Panc1 (cell line): ENCODE measurements around the gene ELFN2. TPM values are rescaled to one million over a fixed set of nuclear protein-coding genes. Genes with fewer than 3 reads are reported as not detected.

Source experiments
- ATAC-seq: fragments of 200-7000 bp; cut with Tn5 transposase; 2 replicates; pipeline ENCODE4 v1.9.1; 2020; ENCODE audit warnings: mild to moderate bottlenecking, moderate library complexity
- BruUV-seq: library from RNA; stranded (reverse); fragments of 400-500 nt; replicated peaks from 2 replicates; lab custom pipeline; 2021; lab: Mats Ljungman, UMichigan
- CTCF ChIA-PET: fragments of 300-600 bp; sonication (Branson Sonifier 250); formaldehyde crosslinking; loops from one replicate; lab custom pipeline; 2022; ENCODE audit warnings: antibody characterized with exemption; lab: Charles Lee
- POLR2A ChIA-PET: fragments of 300-600 bp; sonication (Branson Sonifier 250); formaldehyde crosslinking; loops from one replicate; lab custom pipeline; 2022; ENCODE audit warnings: antibody characterized with exemption; lab: Charles Lee
- DNase-seq: peaks from one replicate; pipeline ENCODE4 v3.0.0-alpha.2; 2010; ENCODE audit warnings: low read depth, low spot score
- H3K27ac ChIP-seq: 2 replicates; pipeline ENCODE4 v1.5.1; 2011; ENCODE audit warnings: mild to moderate bottlenecking, low read length, inconsistent platforms
- H3K27me3 ChIP-seq: fragments of 200-500 bp; sonication (Bioruptor generic); 2 replicates; pipeline ENCODE4 v1.6.0; 2014; ENCODE audit warnings: low read length, inconsistent platforms; ENCODE audit not compliant: control insufficient read depth, insufficient read depth
- H3K36me3 ChIP-seq: fragments of 200-500 bp; sonication (Bioruptor generic); 2 replicates; pipeline ENCODE4 v1.5.1; 2014; ENCODE audit warnings: inconsistent platforms, mild to moderate bottlenecking, low read length, moderate library complexity; ENCODE audit not compliant: control insufficient read depth, insufficient read depth
- H3K4me1 ChIP-seq: 2 replicates; pipeline ENCODE4 v1.5.1; 2011; ENCODE audit warnings: inconsistent platforms, mild to moderate bottlenecking, low read length, moderate library complexity; ENCODE audit not compliant: control insufficient read depth, insufficient read depth
- H3K4me3 ChIP-seq, 2 experiments: 2 replicates each; pipeline ENCODE4 v1.5.1; 2011 to 2012; ENCODE audit warnings: low read depth in 2 of 2, low read length in 2 of 2, mild to moderate bottlenecking in 2 of 2, inconsistent platforms in 1 of 2, moderate library complexity in 1 of 2
- H3K9me3 ChIP-seq: fragments of 200-500 bp; sonication (Bioruptor generic); 2 replicates; pipeline ENCODE4 v1.5.1; 2014; ENCODE audit warnings: low read depth, mild to moderate bottlenecking, inconsistent platforms, low read length, moderate library complexity; ENCODE audit not compliant: control insufficient read depth, insufficient read depth
- POLR2AphosphoS5 ChIP-seq: IDR thresholded peaks from 2 replicates; pipeline ENCODE4 v1.6.1; 2012; ENCODE audit warnings: mild to moderate bottlenecking, low read depth, low read length, moderate library complexity
- SIN3A ChIP-seq: IDR thresholded peaks from 2 replicates; pipeline ENCODE4 v1.6.1; 2012; ENCODE audit warnings: low read depth, mild to moderate bottlenecking, low read length, moderate library complexity, borderline replicate concordance; ENCODE audit not compliant: insufficient read depth
- TCF7L2 ChIP-seq: IDR thresholded peaks from 2 replicates; pipeline ENCODE4 v1.6.1; 2011; ENCODE audit warnings: mild to moderate bottlenecking, low read depth, low read length, inconsistent platforms
- in situ Hi-C: cut with HindIII; loops from 2 replicates; pipeline ENCODE4 v1.10.0; 2016; ENCODE audit warnings: low sequenced_read_pairs, low pct_unique_long_range_greater_than_20kb
- intact Hi-C: fragments of 100-400 bp; cut with micrococcal nuclease; formaldehyde crosslinking; loops from one replicate; pipeline ENCODE4 v1.10.0; 2022; ENCODE audit not compliant: unreplicated experiment
- total RNA-seq: library from RNA; stranded (reverse); gene quantifications from one replicate; pipeline ENCODE4 v1.2.1, GENCODE V29; 2021; ENCODE audit not compliant: unreplicated experiment
- TF ChIP-seq, protein P1 (sequence below), 2 experiments: IDR thresholded peaks; 2 replicates each; pipeline ENCODE4 v1.6.1; 2011 to 2012; ENCODE audit warnings: low read depth in 2 of 2, control low read depth in 1 of 2, low read length in 1 of 2, mild to moderate bottlenecking in 1 of 2, moderate library complexity in 1 of 2; ENCODE audit not compliant: insufficient read depth in 1 of 2
- TF ChIP-seq, protein P2 (sequence below): fragments of 450-650 bp; IDR thresholded peaks from 2 replicates; pipeline ENCODE4 v1.5.1; 2017; ENCODE audit warnings: mild to moderate bottlenecking

Gene ELFN2
- total RNA-seq, 1 experiment from 2014 or later, result 2.9 TPM

DNA sequence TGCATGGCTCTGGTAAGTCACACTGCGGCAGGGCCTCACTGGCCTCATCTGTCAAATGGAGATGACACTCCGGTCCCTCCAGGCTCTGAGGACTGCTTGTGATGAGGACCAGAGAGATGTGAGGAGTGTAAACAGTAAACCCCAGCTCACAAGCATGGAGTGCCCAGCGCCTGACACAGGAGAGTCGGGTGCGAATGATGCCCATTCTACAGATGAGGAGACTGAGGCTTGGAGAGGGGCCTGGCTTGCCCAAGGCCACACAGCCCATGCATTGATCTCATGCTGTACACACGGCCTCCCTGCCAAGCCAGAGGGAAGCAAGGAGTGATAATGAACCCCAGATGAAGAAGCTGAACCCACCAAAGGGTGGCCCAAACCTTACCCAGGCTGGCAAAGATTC, 37.2 kb downstream of the ELFN2 start:
- POLR2A ChIA-PET, result no interaction called here
- TF ChIP-seq TCF7L2 (no peak), POLR2AphosphoS5 (no peak), SIN3A (no peak)
- TF ChIP-seq, protein P1, sequence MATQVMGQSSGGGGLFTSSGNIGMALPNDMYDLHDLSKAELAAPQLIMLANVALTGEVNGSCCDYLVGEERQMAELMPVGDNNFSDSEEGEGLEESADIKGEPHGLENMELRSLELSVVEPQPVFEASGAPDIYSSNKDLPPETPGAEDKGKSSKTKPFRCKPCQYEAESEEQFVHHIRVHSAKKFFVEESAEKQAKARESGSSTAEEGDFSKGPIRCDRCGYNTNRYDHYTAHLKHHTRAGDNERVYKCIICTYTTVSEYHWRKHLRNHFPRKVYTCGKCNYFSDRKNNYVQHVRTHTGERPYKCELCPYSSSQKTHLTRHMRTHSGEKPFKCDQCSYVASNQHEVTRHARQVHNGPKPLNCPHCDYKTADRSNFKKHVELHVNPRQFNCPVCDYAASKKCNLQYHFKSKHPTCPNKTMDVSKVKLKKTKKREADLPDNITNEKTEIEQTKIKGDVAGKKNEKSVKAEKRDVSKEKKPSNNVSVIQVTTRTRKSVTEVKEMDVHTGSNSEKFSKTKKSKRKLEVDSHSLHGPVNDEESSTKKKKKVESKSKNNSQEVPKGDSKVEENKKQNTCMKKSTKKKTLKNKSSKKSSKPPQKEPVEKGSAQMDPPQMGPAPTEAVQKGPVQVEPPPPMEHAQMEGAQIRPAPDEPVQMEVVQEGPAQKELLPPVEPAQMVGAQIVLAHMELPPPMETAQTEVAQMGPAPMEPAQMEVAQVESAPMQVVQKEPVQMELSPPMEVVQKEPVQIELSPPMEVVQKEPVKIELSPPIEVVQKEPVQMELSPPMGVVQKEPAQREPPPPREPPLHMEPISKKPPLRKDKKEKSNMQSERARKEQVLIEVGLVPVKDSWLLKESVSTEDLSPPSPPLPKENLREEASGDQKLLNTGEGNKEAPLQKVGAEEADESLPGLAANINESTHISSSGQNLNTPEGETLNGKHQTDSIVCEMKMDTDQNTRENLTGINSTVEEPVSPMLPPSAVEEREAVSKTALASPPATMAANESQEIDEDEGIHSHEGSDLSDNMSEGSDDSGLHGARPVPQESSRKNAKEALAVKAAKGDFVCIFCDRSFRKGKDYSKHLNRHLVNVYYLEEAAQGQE (IDR thresholded peaks at IDR 0.05; ENCODE audit: insufficient read depth in 1 of 2, low read depth in 2 of 2, low read length in 1 of 2), result no peak
- TF ChIP-seq, protein P2, sequence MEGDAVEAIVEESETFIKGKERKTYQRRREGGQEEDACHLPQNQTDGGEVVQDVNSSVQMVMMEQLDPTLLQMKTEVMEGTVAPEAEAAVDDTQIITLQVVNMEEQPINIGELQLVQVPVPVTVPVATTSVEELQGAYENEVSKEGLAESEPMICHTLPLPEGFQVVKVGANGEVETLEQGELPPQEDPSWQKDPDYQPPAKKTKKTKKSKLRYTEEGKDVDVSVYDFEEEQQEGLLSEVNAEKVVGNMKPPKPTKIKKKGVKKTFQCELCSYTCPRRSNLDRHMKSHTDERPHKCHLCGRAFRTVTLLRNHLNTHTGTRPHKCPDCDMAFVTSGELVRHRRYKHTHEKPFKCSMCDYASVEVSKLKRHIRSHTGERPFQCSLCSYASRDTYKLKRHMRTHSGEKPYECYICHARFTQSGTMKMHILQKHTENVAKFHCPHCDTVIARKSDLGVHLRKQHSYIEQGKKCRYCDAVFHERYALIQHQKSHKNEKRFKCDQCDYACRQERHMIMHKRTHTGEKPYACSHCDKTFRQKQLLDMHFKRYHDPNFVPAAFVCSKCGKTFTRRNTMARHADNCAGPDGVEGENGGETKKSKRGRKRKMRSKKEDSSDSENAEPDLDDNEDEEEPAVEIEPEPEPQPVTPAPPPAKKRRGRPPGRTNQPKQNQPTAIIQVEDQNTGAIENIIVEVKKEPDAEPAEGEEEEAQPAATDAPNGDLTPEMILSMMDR, result no peak
- Histone ChIP-seq H3K9me3 (no peaks in the 10 kb centered on the region), H3K27ac (no peak overlapping the region), H3K4me1 (no peaks in the 10 kb centered on the region), H3K4me3 (no peak overlapping the region), H3K36me3 (no peaks in the 10 kb centered on the region), H3K27me3 (no peaks in the 10 kb centered on the region)
- no TSS peak for BruUV-seq
- in situ Hi-C loops, result no loop called here
- intact Hi-C loops, result no loop called here
- DNase-seq (no peak), ATAC-seq (no peak)
- CTCF ChIA-PET, result no interaction called here

DNA sequence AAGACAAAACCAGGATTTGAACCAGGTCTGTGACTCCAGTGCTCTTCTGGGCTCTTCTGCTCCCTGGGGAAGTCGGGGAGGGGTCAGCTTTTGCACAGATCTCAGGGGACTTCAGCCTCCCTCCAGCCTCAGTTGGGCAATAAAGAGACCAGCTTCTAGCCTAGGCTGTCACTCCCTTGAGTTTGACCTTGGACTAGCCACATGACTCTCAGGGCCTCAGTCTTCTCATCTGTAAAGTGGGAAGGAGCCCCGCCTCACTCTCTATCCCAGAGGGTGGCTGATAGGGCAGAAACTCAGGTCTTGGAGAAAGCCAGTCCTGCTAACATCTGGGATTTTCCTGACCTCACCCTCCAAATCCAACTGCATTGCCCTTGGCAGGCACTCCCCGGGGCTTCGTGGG, 38.7 kb downstream of the ELFN2 start:
- DNase-seq (no peak), ATAC-seq (no peak)
- TF ChIP-seq TCF7L2, result no peak
- TF ChIP-seq, protein P1 (IDR thresholded peaks at IDR 0.05; ENCODE audit: insufficient read depth in 1 of 2, low read depth in 2 of 2, low read length in 1 of 2), result no peak
- in situ Hi-C loops (no loop called here), intact Hi-C loops (no loop called here)
- H3K4me1 ChIP-seq, result no peaks in the 10 kb centered on the region
- no peak overlapping the region for H3K4me3 ChIP-seq
- ChIA-PET POLR2A (no interaction called here), CTCF (no interaction called here)
- H3K27me3 ChIP-seq, result no peaks in the 10 kb centered on the region
- BruUV-seq, result no TSS peak
- H3K36me3 ChIP-seq, result no peaks in the 10 kb centered on the region
- no peak overlapping the region for H3K27ac ChIP-seq
- no peaks in the 10 kb centered on the region for H3K9me3 ChIP-seq
